NCI-H2196 treated with DMSO at 0.1 percent for 48 hours (cell line): ENCODE measurements around the gene PSMD2.
A peak's percentile ranks its signal among the peaks of the same experiment; 100 is the strongest.

ENCODE experiments used
- DNase-seq: peaks from one replicate; lab custom pipeline; 2025; ENCODE audit not compliant: unreplicated experiment; lab: John Stamatoyannopoulos, UW

The PSMD2 gene

DNA sequence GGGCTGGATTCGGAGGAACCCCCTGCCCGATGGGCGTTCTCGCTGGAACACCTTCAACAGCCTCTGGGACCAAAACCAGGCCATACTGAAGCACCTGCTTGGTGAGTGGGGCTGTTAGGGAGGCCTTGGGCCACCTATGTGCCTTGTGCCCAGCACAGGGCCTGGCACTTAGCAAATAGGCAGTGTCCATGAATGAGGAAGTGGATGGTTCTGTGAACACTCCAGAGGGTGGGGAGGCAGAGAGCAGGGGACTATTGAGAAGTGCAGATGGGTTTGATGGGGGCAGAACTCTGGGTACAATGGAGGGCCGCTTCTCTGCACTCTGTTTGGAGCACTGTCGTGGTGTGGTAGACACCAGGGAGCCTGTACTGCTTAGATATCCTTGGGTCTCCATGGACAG, 21.7 kb upstream of the PSMD2 start:
- no peak for DNase-seq

DNA sequence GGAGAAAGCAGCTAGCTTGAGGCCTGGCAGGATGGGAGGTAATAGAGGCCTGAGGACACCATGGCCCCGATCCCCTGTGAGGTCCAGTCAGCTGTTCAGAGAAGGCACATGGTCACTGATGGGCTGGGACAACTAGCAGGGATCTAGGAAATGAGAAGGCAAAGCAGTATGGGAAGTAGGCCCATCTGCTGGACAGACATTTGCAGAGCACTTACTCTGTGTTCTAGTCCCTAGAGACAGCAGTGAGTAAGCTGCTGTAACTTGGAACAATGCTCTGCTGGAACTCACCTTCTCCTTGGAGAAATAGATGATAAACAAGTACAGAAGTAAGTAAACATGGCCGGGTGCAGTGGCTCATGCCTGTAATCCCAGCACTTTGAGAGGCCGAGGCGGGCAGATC, 16.1 kb upstream of the PSMD2 start:
- DNase-seq: no peak

DNA sequence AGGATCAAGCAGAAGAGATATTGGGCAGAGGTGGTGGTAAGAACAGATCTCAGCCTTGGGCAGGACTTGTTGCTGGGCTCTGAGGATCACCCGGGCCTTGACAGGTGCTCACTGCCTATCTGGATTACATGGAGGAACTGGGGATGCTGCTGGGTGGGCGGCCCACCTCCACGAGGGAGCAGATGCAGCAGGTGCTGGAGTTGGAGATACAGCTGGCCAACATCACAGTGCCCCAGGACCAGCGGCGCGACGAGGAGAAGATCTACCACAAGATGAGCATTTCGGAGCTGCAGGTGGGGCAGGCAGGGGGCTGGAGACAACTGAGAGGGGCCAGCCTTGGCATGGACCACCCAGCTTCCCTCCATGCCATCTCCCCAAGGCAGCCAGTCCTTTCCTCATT, 15.4 kb upstream of the PSMD2 start:
- DNase-seq: no peak

DNA sequence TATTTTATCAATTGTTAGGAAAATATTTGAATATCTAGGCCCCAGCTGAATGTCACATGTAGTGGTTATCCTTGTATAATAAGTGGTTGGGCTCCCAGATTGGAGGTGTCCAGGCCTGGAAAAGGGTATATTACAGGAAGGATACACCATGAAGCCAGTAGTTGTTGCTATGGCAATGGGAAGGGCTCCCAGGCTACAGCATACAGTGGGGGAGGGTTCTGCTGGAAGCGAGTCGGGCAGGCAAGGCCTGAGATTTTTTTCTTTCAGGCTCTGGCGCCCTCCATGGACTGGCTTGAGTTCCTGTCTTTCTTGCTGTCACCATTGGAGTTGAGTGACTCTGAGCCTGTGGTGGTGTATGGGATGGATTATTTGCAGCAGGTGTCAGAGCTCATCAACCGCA, 14.3 kb upstream of the PSMD2 start:
- peak; percentile 95 for DNase-seq

DNA sequence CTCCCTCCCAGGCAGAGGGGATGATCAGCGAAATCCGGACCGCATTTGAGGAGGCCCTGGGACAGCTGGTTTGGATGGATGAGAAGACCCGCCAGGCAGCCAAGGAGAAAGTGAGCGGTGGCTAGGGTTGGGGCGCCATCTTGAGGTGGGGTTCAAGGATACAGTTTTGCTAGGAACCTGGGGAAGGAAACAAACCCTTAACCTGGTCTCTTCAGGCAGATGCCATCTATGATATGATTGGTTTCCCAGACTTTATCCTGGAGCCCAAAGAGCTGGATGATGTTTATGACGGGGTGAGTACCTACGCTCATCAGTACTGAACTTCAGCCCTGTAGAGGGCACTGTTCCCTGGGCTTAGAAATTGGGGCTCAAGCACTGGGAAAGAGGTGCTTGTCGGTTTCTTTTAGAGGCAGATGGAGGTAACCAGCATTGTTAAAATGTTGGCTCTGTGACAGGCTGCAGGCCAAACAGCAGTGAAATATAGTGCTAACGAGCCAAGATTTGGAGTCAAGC, 9.6 kb upstream of the PSMD2 start:
- DNase-seq: peak; percentile 59

DNA sequence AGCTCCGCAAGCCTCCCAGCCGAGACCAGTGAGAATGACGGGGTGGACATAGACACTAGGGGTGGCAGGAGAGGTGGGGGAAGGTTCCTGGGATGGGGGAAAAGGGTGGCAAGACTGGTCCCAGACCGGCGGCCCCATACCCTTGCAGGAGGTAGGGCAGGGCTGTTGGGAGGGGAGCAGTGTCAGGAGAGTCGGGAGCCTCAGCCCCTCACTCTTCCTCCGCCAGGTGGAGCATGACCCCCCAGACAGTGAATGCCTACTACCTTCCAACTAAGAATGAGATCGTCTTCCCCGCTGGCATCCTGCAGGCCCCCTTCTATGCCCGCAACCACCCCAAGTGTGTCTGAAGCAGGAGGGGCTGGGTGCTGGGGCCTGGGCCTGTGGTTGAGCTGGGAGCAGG, 8.7 kb upstream of the PSMD2 start:
- no peak for DNase-seq

DNA sequence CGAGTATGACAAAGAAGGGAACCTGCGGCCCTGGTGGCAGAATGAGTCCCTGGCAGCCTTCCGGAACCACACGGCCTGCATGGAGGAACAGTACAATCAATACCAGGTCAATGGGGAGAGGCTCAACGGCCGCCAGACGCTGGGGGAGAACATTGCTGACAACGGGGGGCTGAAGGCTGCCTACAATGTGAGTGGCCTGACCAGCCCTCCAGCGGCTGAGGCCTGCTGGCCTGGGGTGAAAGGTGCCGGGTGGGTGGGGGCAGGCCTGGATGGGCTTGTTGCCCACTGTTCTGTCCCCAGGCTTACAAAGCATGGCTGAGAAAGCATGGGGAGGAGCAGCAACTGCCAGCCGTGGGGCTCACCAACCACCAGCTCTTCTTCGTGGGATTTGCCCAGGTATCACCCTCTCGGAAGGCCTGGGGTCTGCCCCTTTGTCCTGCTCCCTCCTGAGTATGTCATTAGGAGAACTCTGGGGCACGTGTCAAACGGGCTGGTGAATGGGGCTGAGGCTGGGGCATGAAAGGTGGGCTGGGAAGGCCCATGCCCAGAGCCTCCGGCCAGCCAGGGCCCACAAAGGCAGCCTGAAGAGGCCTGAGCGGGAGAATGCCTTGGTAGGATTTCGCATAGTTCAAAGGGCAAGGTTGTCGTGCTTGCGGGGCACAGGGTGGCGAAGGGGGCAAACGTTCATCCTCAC, 7.8 kb upstream of the PSMD2 start:
- no peak for DNase-seq

DNA sequence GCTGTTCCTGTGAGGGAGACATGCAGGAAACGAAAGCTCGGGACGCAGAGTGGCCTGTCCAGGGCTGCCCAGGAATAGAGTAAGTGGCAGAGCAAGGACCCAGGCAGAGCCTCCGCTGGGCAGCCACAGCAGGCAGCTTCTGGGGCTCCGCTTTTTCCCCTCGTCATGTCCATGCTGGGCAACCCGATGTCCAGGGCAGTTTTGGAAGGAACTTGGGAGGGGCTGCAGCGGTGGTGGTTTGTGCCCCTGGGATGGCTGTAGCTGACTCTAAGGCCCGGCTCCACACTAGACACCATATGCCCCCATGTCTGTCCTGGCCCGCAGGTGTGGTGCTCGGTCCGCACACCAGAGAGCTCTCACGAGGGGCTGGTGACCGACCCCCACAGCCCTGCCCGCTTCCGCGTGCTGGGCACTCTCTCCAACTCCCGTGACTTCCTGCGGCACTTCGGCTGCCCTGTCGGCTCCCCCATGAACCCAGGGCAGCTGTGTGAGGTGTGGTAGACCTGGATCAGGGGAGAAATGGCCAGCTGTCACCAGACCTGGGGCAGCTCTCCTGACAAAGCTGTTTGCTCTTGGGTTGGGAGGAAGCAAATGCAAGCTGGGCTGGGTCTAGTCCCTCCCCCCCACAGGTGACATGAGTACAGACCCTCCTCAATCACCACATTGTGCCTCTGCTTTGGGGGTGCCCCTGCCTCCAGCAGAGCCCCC, 7.1 kb upstream of the PSMD2 start:
- DNase-seq: no peak

DNA sequence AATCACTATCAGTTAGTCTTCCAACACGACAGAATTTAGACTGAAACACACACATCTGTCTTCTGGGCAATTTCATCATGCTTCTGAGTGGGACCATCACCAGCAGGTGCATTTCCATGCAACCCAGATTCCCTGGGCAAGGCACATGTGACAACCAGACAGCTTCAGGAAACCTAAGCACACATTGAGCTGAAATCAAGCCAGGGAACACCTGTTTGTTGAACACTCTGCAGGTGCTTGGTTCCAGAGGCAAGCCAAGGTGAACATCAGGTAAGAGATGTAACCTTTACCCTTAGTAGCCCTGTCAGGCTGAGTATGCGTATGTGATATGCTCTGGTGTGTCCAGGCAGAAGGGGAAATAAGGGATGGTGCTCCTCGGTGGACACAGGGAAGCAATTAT, 3.3 kb upstream of the PSMD2 start:
- DNase-seq: peak; percentile 51

DNA sequence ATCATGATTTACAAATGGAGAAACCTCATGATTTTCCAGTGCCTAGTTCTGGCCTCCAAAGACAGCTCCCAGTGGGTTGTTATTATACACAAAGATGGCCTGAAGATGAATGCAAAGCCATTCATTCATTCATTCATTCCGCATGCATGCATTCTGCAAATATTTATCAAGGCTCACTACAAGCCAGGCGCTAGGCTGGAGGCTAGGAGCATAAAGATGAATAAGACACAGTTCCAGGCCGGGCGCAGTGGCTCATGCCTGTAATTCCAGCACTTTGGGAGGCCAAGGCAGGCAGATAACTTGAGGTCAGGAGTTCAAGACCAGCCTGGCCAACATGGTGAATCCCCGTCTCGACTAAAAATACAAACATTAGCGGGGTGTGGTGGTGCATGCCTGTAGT, 2.4 kb upstream of the PSMD2 start:
- no peak for DNase-seq

DNA sequence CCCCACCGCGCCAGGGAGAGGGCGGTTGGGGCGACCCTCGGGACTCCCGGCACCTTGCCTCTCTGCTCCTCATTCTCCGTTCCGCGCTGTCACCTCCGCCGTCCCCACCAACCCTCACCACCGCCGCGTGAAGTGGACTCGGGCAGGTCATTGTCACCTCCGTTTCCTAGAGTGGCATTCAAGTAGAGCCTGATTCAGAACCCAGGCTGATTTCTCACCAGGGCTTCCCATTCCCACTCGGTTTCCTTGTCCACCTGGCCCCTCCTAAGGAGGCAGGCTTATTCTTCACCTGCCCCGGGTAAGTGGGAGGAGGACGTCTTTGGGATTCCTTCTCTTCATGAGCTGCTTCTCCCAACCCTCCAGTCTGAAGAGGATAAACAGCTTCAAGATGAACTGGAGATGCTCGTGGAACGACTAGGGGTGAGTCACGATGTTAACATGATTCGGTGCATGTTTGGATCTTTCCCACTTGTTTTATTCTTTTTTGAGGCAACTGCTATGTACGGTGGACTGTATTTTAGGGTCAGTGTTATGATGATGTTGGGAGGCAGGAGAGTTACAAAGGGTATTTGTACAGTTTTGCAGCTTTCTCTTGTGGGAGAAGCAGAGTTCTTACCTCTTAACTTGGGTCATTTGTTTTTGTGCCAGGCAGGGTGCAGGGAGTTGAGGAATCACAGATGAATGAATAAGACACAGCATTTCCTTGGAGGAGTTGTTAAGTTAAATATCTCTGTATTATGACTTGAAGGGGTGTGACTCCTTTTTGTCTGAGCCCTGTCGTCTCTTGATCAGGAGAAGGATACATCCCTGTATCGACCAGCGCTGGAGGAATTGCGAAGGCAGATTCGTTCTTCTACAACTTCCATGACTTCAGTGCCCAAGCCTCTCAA, 692 bp downstream of the PSMD2 start:
- no peak for DNase-seq

DNA sequence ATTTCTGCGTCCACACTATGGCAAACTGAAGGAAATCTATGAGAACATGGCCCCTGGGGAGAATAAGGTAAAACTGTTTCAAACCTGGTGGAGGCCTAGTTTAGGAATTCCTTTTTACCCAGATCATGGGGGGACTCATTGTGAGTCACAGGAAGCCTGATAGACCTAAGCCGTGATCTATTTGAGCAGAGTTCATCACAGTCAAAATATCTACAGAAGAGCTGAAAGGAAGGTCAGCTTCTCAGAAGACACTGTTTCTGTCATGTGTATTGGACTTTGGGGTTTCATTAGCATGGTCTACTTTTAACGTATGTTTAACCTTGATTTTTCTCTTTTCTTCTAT, 1.3 kb downstream of the PSMD2 start:
- no peak for DNase-seq

DNA sequence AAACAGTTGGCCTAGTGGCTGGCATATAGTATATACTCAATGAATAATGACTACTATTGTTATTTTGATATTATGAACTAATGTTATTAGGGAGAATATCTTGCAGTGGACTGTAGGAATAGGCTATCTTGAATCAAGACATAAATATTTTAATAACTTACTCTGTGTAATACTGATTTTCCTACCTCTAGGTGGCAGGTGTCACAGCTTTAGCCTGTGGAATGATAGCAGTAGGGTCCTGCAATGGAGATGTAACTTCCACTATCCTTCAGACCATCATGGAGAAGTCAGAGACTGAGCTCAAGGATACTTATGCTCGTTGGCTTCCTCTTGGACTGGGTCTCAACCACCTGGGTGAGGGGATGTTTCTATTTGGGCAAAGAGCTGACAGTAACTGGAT, 6.5 kb downstream of the PSMD2 start:
- DNase-seq: peak; percentile 43

DNA sequence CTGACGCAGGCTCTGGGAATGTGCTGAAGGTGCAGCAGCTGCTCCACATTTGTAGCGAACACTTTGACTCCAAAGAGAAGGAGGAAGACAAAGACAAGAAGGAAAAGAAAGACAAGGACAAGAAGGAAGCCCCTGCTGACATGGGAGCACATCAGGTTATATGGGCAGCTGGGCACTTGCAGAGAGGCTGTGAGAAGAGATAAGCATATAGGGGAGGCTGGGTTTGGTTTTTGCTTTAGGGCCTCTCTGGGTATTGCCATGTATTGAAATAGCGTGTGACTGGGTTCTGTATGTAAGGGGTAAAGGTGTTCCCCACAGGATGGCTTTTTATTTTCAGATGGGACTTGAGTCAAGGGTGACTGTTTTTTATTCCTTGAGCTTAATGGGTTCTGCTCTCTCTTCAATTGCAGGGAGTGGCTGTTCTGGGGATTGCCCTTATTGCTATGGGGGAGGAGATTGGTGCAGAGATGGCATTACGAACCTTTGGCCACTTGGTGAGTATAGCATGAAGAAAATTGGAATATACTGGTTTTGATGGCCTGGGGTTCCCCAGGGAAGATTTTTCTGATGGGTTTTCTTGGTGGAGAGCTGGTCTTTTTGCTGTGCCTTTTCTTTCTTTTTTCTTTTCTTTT, 7.4 kb downstream of the PSMD2 start:
- no peak for DNase-seq

DNA sequence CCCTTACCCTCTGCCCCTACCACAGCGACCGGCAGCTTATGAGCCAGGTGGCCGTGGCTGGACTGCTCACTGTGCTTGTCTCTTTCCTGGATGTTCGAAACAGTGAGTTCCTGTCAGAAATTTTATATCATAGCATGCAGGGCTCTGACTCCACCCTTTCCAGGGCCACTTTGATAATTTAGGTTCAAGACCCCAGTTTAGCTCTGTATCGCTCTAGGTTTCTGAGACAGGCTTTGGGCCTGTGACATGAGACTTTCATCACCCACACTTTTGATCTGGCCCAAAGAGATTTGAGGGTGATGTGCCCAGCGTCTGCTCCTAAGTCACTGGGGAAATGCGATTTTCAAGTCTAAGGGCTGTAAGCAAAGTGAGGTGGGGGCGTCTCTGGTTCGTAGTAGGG, 8.9 kb downstream of the PSMD2 start:
- no peak for DNase-seq

DNA sequence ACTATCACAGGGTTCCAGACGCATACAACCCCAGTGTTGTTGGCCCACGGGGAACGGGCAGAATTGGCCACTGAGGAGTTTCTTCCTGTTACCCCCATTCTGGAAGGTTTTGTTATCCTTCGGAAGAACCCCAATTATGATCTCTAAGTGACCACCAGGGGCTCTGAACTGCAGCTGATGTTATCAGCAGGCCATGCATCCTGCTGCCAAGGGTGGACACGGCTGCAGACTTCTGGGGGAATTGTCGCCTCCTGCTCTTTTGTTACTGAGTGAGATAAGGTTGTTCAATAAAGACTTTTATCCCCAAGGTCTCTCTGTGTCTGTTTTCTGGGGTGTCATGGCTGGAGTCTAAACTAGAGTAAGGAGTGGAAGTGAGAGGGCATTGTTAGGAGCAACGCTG, 9.7 kb downstream of the PSMD2 start:
- no peak for DNase-seq

DNA sequence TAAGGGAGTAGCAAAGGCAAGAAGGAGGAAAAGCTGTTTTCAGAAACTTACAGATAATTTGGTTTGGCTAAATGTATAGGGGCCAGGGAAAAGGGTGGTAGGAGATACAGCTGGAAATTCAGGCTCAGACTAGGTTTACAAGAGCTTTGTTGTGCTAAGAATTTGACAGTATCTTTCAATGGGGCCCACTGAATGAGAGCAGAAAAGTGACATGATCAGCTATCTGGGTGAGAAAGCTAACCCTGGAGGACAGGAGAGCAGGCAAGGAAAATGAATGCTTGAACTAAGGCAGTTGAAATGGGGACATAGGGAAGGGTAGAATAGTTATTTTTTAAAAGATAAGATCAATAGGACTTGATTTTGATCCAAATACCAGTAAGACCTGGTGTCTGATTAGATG, 12.6 kb downstream of the PSMD2 start:
- no peak for DNase-seq

DNA sequence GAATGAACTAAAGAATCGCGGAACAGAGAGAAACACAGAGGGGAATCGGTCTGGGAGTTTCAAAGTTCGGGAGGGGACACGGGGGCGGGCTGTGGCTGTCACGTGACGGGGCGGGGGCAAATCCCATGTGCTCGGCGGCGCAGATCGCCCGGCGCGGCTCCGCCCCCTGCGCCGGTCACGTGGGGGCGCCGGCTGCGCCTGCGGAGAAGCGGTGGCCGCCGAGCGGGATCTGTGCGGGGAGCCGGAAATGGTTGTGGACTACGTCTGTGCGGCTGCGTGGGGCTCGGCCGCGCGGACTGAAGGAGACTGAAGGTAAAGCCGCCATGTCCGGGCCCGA, 15.3 kb downstream of the PSMD2 start, which contains the start of gene EIF4G1:
Gene EIF4G1, plus strand, starts transcription at position 244 of the 337 bp plus-strand sequence. CDS start 1,191 bp downstream, outside the sequence.
- peak; percentile 99 for DNase-seq

DNA sequence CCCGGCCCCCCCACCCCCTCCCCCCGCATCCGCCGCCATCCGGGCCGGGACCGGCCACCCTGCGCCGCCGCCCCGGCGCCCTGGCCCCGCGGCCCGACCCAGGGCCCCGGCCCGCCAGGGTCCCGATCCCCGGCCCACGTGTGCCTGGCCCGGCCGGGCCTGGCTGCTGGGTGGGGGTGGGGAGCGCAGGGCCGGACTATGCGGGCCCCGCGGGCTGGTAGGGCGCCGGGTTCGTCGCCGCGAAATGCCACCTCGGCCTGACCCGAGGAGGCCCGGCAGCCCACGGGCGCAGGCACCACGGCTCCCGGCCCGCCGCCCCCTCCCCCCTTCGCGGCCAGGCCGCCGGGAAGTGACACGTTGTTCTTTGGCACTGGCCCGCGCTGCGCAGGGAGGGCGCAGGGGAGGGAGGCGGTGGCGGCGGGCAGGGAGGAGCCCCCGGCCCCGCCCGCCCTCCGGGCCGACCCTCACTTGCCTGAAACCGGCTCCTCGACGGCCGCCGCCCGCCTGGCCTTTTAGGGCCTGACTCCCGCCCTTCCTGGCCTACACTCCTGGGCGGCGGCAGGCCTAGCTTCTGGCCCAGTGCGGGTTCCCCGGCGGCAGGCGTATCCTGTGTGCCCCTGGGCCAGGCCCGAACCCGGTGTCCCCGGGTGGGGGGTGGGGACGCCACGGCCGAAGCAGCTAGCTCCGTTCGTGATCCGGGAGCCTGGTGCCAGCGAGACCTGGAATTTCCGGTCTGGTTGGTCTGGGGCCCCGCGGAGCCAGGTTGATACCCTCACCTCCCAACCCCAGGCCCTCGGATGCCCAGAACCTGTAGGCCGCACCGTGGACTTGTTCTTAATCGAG, 15.9 kb downstream of the PSMD2 start:
- peak; percentile 56 for DNase-seq

DNA sequence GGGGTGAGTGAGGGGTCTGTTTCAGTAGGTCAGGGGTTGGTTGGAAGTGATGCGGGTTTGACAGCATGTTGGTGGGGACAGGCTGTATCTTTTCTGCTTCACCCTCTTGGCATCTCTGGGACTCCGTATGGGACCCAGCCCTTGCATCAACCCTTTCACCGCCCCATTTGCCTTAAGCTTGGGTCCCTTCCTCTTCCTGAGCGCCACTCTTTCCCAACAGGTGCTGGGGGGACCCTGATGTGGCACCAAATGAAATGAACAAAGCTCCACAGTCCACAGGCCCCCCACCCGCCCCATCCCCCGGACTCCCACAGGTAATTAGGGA, 16.5 kb downstream of the PSMD2 start:
- no peak for DNase-seq
